Ishikawa (cell line): Measurements from ENCODE around the gene TDRD15.

Experiments
- CEBPB ChIP-seq: IDR thresholded peaks from 2 replicates; pipeline ENCODE4 v1.6.1; 2012
- EP300 ChIP-seq: IDR thresholded peaks from 2 replicates; pipeline ENCODE4 v1.6.1; 2012; ENCODE audit warnings: borderline replicate concordance
- RAD21 ChIP-seq: IDR thresholded peaks from 2 replicates; pipeline ENCODE4 v1.6.1; 2012; ENCODE audit warnings: low read depth
- TEAD4 ChIP-seq: IDR thresholded peaks from 2 replicates; pipeline ENCODE4 v1.6.1; 2012
- YY1 ChIP-seq: IDR thresholded peaks from 2 replicates; pipeline ENCODE4 v1.6.1; 2012; ENCODE audit warnings: low read depth
- TF ChIP-seq, protein P1 (sequence below): IDR thresholded peaks from 2 replicates; pipeline ENCODE4 v1.6.1; 2012
- TF ChIP-seq, protein P2 (sequence below): IDR thresholded peaks from 2 replicates; pipeline ENCODE4 v1.6.1; 2012; ENCODE audit warnings: low read depth, mild to moderate bottlenecking
- TF ChIP-seq, protein P3 (sequence below): IDR thresholded peaks from 2 replicates; pipeline ENCODE4 v1.6.1; 2012

DNA sequence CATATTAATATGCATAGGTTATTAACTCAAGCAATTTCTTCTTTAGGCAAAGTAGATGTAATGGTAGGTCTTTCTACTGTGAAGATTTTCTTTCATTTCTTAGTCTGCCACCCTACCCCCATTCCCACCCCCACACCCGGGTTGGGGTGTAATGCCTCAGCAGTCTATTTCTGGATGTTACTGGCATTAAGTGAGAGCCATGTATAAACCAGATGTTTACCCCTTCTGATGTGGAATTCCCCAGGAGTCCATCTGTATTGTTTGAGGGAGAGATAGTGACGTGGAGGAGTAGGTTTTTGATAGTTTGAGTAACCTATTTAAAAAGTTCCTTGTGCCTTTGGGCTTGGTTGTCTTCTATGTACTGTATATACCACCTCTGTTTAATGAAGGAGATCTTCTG, 11.8 kb downstream of the TDRD15 start:
- TF ChIP-seq, protein P1, sequence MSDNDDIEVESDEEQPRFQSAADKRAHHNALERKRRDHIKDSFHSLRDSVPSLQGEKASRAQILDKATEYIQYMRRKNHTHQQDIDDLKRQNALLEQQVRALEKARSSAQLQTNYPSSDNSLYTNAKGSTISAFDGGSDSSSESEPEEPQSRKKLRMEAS = no peak
- TF ChIP-seq EP300 = no peak
- TF ChIP-seq, protein P2, sequence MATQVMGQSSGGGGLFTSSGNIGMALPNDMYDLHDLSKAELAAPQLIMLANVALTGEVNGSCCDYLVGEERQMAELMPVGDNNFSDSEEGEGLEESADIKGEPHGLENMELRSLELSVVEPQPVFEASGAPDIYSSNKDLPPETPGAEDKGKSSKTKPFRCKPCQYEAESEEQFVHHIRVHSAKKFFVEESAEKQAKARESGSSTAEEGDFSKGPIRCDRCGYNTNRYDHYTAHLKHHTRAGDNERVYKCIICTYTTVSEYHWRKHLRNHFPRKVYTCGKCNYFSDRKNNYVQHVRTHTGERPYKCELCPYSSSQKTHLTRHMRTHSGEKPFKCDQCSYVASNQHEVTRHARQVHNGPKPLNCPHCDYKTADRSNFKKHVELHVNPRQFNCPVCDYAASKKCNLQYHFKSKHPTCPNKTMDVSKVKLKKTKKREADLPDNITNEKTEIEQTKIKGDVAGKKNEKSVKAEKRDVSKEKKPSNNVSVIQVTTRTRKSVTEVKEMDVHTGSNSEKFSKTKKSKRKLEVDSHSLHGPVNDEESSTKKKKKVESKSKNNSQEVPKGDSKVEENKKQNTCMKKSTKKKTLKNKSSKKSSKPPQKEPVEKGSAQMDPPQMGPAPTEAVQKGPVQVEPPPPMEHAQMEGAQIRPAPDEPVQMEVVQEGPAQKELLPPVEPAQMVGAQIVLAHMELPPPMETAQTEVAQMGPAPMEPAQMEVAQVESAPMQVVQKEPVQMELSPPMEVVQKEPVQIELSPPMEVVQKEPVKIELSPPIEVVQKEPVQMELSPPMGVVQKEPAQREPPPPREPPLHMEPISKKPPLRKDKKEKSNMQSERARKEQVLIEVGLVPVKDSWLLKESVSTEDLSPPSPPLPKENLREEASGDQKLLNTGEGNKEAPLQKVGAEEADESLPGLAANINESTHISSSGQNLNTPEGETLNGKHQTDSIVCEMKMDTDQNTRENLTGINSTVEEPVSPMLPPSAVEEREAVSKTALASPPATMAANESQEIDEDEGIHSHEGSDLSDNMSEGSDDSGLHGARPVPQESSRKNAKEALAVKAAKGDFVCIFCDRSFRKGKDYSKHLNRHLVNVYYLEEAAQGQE = no peak
- TF ChIP-seq, protein P3, sequence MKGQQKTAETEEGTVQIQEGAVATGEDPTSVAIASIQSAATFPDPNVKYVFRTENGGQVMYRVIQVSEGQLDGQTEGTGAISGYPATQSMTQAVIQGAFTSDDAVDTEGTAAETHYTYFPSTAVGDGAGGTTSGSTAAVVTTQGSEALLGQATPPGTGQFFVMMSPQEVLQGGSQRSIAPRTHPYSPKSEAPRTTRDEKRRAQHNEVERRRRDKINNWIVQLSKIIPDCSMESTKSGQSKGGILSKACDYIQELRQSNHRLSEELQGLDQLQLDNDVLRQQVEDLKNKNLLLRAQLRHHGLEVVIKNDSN = no peak
- no peak for TF ChIP-seq RAD21
- no peak for TF ChIP-seq CEBPB
- no peak for TF ChIP-seq YY1
- TF ChIP-seq TEAD4 = no peak
